ENCODE measurements around the gene PROB1.

Gene PROB1

DNA sequence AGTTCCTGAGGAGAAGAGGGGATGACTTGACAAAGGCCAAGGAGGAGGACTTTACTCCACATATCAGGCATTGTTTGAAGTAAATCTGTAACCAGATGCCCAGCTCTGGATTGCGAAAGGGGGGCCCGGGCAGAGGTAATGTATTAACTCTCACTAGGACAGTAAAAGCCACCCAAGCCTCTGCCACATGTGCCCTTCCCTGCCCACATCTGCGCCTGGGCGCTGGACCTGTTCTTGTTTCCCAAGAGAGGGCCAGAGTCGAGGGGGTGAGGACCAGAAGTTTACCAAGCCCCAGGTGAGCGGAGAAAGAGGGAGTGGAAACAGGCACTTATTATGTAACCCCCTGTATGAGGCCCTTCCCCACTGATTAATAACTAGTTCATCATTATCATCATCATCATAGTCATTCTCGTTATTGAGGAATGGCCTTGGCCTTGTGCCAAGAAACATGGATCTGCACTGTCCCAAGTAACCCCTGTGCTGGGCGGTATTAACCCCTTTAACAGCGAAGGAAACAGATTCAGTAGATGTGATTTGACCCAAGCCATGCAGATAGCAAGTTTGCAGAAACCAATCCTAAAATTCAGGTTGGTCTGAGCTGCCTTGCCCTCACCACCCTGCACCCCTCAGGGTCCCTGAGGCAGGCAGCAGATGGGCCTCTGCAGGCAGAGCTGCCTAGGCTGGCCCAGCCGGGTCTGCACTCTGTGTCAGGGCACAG lies 11.5 kb downstream of the PROB1 start, which contains the start of gene SLC23A1:
TSS of gene SLC23A1 (minus strand) at position 23 of the 718 bp plus-strand sequence. CDS start 44 bp downstream, outside the sequence.
- DNase-seq (ENCODE audit: low read depth in 2 of 2) = peak in 1 of 2 donors; percentile 22
- TF ChIP-seq, protein P1, sequence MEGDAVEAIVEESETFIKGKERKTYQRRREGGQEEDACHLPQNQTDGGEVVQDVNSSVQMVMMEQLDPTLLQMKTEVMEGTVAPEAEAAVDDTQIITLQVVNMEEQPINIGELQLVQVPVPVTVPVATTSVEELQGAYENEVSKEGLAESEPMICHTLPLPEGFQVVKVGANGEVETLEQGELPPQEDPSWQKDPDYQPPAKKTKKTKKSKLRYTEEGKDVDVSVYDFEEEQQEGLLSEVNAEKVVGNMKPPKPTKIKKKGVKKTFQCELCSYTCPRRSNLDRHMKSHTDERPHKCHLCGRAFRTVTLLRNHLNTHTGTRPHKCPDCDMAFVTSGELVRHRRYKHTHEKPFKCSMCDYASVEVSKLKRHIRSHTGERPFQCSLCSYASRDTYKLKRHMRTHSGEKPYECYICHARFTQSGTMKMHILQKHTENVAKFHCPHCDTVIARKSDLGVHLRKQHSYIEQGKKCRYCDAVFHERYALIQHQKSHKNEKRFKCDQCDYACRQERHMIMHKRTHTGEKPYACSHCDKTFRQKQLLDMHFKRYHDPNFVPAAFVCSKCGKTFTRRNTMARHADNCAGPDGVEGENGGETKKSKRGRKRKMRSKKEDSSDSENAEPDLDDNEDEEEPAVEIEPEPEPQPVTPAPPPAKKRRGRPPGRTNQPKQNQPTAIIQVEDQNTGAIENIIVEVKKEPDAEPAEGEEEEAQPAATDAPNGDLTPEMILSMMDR (IDR thresholded peaks at IDR 0.05; ENCODE audit: low read depth, low read length) = no peak
- no peak within 1 kb of the TSS for H3K4me3 ChIP-seq (replicated peaks in 1 of 2; ENCODE audit: low read depth in 2 of 2, low read length in 2 of 2)

DNA sequence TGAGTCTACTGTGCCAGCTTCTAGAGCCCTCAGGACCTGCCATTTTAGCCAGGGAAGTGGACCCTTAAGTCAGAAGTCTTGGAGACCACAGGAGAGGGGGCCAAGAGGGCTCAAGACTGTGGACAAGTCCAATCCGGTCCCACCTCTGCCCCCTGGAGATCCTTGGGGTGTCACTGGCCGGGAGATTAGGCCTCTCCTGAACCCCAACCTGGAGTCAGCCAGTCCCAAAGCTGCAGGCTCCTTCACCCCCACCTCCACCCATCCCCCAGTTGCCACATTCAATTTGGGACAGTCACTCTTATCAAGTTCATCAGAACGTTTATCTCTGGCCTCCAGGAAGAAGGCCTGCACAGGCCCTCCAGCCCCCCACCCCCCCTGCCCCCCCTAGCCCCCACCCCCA lies 12.1 kb downstream of the PROB1 start:
- TF ChIP-seq, protein P1 (IDR thresholded peaks at IDR 0.05; ENCODE audit: low read depth, low read length) = no peak
- H3K4me3 ChIP-seq (replicated peaks in 1 of 2; ENCODE audit: low read depth in 2 of 2, low read length in 2 of 2) = no peak overlapping the region
- DNase-seq (ENCODE audit: low read depth in 2 of 2) = no peak

DNA sequence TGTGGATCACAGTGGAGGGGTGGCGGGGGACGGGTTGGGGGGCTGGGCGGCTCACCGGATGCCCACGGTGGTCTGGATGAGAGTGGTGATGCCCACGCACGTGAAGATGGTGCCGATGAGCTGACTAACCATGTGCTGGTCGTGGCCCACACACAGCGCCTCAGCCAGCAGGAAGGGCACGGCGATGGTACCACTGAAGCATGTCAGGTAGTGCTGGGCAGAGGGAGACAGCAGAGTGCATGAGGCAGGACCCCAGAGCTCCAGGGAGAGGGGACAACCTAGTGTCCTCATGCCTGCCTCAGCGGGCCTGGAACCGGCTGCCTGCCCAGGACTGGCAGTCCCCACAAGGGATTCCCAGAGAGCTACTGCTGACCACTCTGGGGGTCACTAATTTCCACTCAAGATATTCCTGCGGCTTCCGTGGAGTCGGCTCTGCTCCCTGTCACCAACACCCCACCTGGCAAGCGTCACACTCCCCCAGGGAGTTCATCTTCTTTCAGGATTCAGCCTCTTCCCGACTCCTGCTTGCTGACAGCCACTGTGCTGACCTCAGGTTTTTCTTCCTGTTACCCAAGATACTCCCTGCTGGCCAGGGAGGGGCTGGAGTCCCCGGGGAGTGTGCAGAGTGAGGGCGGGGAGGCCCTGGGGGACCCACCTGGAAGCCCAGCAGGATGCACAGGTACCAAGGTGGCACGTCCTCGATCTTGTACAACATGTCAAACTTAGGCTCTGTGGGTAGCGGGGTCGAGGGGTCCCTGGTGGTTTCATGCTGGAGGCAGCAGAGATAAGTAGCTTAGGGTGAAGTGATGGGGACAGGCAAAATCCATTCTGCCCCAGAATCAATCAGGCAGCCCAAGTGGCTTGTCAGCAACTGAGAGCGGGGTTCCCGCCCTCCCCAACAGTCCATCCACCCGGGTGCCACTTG lies 12.8 kb downstream of the PROB1 start:
- no peak for DNase-seq (ENCODE audit: low read depth in 2 of 2)
- H3K4me3 ChIP-seq (replicated peaks in 1 of 2; ENCODE audit: low read depth in 2 of 2, low read length in 2 of 2) = no peak overlapping the region
- TF ChIP-seq, protein P1 (IDR thresholded peaks at IDR 0.05; ENCODE audit: low read depth, low read length) = no peak

DNA sequence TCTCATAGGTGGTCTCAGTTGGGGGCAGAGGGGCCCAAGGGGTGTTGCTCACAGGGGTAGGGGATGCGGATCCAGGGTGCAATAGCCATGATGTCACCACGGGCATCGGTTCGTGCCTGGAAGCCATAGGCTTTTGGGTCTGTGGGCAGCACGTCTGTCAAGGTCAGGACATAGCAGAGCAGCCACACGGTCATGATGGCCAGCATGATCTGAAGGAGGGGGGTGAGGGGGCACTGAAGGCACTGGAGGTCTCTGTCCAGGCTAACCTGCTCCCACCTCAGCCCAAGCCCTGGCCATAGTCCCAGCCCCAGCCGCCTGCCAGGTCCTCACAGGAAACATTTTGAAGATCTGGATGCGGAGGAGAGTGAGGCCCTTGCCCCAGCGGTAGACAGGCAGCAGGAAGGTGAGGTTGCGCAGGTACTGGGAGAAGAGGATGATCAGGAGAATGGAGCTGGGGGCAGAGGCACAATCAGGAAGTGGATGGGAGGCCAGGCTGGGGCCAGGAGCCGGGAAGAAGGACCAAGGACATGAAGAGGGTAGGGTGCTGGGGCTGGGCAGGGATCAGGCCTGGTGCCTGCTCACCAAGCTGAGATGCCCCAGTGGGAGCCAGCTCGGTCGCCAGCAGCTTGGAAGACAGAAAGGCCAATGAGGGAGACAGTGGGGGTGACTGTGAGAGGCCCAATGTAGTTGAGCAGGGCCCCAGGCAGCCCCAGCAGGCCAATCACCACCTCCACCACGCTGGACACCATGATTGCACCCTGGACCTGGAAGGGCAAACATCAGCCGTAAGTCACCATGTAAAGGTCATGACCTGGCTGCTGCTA lies 15.1 kb downstream of the PROB1 start:
- TF ChIP-seq, protein P1 (IDR thresholded peaks at IDR 0.05; ENCODE audit: low read depth, low read length) = no peak
- no peak overlapping the region for H3K4me3 ChIP-seq (replicated peaks in 1 of 2; ENCODE audit: low read depth in 2 of 2, low read length in 2 of 2)
- no peak for DNase-seq (ENCODE audit: low read depth in 2 of 2)

DNA sequence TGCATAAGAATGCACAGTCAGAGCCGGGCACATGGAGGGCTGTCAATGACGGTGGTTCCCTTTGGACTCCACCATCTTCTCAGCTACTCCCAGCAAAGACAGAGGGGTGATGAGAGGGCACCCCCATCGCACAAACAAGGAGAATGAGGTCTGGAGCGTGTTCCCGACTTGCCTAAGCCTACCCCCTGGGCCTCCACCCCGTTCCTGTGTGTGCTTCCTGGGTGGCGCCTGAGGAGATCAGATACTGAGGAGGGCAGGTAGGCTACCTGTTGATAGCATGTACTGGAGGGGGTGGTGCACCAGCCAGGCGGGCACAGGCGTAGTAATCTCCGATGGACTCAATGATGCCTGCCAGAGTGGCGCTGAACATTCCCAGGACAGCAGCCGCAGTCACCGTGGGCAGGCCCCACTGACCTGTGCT lies 16.0 kb downstream of the PROB1 start:
- TF ChIP-seq, protein P1 (IDR thresholded peaks at IDR 0.05; ENCODE audit: low read depth, low read length) = no peak
- no peak for DNase-seq (ENCODE audit: low read depth in 2 of 2)
- H3K4me3 ChIP-seq (replicated peaks in 1 of 2; ENCODE audit: low read depth in 2 of 2, low read length in 2 of 2) = no peak overlapping the region

DNA sequence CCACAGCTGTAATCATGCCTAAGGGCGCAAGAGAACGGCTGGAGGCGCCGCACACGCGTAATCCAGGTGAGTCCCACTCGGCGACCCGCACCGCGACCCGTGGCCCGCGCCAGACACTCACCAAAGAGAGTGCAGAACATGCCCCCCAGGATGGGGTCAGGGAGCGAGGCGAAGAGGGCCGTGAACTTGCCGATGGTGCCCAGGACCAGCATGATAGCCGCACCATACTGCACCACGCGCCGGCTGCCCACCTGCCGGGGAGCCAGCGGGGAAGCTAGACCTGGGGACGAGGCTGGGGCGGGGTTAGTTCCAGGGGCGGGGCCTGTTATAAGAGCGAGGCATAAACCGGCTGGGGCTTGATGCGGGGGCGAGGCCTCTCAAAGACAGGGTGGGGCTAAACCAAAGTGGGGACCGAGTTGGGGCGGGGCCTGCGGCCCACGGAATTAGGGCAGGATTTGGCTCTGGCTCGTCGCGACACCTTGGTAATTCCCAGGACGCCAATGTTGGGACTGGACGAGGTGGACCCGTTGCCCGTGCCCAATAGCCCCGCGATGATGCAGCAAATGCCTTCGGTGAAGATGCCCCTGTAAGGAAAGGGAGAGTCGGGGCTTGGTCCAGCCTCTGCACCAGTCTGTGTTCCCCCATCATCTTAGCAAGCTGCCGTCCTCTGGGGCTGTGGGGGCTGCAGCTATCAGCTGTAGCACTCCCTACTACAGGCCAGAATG lies 16.6 kb downstream of the PROB1 start:
- no peak for DNase-seq (ENCODE audit: low read depth in 2 of 2)
- TF ChIP-seq, protein P1 (IDR thresholded peaks at IDR 0.05; ENCODE audit: low read depth, low read length) = no peak
- no peak overlapping the region for H3K4me3 ChIP-seq (replicated peaks in 1 of 2; ENCODE audit: low read depth in 2 of 2, low read length in 2 of 2)

All from cardiac fibroblast (primary cell).